Ramos (cell line): ENCODE measurements around the gene DPYD.

ENCODE experiments used
- in situ Hi-C: fragments of 300-500 bp; cut with MboI; formaldehyde crosslinking; loops from one replicate; pipeline ENCODE4 v1.14.3; 2022; ENCODE audit warnings: low sequenced_read_pairs; ENCODE audit not compliant: unreplicated experiment

The DPYD gene

DNA sequence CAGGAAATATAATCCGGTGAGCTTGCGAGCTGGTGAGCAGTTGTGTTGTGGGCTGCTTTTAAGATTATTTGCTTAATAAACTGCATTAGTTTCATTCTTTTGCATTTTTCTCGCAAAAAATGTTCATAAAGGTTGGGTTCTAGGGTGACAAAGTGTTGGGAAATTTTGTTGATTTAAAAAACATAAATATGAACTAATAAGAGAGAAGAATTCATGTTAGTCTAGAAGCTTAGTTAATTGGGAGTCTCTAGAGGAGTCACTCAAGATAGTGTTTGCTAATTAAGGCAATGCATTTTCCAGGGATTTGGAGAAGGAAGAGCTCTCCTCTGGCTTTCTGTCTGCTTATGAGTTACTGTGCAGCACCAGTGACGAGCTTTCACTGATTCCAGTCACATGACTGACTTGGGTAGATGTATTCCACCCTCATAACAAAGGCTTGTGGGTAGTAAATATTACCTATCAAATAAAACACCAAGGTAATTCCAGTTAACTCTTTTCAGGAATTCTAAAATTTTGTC is 782.3 kb downstream of the DPYD start:
- in situ Hi-C loops: no loop called here

DNA sequence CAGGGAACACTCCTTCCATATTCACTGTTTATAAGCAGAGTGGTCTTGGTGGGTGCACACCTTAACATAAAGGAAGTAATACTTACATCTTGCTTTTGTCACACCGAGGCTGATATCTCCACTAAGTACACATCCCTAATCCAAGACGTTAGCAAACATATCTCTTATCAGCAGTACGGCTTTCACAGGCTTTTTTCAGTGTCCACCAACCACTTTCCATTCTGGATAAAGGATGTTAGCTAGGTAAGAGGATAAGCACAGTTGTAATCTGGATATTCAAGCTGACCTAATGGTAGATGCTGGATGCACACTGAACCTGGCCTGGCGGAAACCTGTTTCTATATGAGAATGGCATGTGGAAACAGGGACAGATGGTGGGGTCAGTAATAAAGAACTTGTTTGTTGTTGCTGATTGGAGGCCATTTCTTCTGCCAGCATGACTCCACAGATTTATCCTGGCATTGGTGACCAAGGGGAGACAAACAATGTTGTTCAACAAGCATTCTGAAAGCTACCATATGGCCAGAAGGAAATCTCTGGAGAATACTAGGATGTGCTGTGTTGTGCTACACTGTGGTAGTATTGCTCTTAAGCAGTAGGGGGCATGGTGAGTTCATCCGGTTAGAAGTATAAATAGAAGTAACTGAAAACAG is 782.8 kb downstream of the DPYD start:
- in situ Hi-C loops: no loop called here

DNA sequence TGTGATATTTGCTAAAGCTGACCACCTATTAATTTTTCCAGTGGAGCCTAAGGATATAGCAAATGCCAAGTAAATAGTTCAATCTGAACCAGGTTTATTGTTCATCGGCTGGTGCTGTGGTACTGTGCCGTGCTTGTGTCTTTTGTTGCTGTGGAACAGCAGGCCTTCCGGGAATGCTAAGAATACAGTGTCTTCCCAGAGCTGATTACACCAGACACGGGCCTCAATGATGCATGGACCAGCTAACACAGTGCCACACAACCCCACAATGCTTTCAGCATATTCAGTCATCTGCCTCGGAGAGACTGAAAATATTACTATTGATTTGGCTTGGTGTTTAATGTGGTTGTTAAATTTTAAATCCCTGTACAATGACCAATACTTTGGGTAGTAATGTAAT is 783.8 kb downstream of the DPYD start:
- in situ Hi-C loops: no loop called here

DNA sequence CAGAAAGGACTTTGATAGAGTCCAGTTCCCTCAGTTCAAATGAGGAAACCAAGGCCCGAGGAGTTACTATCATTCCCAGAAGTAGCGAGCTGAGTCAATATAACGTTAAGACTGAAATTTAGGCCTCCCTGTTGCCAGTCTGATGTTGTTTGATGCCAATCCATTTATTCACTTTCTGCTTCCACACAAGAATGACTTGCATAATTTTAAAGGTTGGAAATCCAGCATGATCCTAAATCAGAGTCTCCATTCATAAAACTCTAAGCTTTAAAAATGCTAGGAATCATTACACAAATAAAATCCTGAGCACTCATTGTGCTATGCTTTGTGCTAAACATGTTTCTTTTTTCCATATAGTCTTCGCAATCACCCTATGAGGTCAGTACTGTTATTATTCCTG is 784.9 kb downstream of the DPYD start:
- in situ Hi-C loops: no loop called here

DNA sequence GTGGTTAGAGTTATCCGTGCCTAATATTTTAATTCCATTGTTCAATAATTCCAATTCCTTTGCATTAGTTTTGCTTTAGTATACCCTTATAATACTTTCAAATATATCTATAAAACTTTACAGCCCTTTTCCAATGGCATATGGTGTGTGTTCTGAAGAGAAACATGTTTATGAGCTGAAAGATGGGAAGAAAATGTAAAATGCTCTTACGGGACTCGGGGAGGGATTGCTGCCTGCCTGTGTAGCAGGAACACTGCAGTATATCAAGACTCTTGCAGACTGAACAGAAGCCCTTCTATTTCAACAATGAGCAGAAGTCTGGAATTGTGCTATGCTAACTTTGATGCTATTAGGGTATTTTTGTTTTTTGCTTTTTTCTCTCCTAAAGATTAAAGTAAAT is 792.4 kb downstream of the DPYD start:
- in situ Hi-C loops: no loop called here

DNA sequence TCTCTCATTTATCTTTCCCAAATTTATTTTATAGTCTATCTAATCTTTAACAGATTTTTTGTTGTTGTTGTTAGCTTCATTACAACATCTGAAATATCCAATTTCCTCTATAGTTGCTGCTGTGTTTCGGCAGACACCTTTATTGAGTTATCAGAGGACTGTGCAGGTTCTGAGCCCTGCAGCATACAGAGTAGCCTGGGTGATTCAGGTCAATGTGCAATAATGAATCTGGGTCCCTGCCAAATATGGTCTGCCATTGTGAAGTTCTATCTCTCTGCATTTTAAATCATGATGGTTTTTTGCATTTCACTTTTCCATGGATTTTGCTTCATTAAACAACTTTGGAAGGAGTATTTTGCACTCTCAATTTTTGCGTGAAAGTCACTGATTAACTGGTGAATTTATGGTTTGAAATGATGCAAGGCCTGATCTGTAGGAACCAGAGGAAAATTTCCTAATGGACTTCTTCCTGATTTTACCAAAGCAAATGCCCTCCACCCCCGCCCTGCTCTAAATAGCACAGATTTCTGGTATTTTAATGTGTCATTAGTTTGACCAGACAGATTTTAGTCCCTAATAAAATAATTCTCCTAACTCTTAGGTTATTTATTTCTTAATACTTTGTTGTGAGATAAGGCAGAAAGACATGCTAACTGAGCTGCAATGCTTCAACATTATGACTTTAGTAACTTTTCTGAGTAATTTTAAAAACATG is 797.0 kb downstream of the DPYD start:
- in situ Hi-C loops: no loop called here

DNA sequence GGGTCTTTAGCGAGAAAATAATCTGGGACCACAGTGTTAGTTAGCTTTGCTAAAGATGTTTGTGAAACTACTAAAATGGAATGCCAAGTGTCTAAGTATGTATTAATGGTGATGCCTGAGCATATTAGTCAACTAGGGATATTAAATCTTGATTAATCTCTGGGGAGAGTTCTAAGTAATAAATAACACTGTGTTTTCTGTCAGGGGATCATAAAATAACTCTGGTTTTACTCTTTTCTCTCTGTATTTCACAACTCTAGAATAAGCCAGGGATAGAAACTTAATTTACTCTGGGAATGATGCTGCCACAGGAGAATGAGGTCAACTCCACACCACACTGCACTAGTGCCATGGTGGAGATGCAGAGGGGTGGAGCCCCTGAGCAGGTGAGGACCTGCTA is 800.0 kb downstream of the DPYD start:
- in situ Hi-C loops: no loop called here

DNA sequence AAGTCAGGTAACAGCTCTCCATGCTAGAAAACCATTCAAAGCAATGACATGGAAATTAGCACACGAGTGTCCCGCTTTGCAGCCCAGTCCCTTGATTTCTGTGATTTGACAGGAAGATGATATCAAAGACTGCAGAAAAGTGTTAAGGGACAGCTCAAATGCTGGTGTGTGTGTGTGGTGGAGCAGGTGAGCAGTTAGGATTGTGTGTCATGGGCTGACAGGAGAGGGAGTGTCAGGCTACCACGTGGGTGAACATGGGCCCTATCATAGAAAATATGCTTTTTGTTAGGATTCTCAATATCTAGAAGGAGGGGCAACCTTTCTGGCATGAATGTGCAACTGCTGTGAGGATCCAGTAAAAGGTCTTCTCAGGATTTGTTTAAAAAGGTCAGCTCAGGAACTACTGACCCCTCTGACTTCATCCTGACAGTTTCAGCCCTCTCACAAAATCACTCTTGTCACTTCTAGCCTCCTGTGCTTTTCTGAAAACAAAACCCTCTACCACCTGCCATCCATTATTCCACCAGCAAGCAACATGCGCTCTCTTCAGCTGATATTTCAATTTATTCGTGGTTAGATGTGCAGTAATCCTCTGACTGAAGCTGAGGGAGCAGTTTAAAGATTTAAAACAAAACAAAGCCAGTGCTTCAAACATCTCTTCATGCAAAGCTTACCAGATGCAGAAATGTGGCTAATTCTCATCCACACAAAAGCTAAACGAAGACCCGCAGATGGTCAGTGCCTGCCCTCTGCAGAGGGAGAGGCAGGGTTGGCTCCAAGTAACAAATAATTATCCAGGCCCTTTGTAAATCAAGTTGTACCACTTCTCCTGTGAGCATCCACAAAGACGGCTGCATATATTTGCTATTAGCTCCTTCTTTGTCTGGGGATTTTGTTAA is 801.3 kb downstream of the DPYD start:
- in situ Hi-C loops: no loop called here

DNA sequence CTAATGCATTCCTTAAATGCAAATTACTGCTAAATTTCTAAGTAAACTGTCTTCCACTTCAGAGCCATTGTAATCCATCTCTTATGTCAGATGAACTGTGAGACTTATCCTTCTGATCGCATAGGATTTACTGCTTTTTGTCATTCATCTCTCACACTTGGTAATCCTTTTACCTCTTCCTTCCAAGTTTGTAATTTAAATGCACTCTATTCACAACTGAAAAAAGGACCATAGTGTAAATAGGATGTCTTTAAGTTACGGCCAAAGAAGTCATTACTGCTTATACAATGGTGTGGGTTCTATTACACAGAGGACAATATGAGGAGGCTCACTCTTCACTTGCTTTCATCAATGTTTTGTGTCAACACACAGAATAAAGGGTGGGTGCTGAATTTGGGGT is 806.0 kb downstream of the DPYD start:
- in situ Hi-C loops: no loop called here

DNA sequence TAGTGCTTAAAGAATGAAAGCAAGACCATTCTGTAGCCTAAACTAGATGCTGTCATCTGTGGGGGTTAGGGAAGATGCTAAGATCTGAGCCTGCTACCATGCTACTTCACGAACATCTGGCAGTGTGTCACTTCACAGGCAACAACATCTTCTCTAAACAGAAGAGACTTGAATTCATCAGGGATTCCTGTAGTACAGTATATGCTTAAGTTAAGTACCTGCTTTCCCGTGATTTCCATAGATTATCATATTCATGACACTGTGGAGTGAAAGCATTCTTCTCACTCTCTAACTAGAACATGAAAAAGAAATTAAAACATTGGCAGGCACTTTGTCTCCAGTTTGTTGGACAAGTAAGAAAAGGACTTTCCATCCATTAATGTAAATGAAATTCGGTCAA is 808.4 kb downstream of the DPYD start:
- in situ Hi-C loops: no loop called here

DNA sequence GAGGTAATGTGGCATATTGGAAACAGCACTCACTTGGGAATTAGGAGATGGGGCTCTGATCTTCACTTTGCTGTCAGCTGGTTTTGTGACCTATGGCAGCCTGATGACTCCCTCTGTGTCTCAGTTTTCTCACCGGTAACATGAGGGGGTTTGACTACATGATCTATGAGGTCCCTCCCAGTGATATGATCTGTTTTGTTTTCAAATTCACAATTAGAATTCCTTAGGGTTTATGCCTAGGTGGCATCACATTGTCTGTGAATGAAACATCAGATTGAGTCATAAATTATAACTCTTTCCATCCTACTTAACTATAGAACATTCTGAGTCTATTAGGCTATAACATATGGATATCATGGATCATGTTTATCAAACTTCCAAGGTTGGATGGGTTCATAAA is 812.7 kb downstream of the DPYD start:
- in situ Hi-C loops: no loop called here

DNA sequence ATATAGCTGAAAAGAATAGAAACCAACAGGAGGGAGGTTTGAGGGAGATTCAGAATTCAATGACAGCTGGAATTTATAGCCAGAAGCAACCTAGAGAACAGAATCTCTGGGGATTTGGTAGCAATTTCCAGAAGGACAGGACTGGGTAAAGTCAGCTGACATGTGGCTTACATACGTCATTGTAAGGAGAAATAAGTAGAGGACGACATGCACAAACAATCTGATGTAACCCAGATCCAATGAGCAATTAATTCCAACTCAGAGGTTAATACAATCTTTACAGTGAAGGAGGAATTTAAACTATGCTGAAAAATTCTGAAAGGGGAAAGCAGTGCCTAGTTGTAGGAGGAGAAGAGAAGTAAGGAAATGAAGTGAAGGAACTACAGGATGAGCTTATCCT is 815.3 kb downstream of the DPYD start:
- in situ Hi-C loops: no loop called here

DNA sequence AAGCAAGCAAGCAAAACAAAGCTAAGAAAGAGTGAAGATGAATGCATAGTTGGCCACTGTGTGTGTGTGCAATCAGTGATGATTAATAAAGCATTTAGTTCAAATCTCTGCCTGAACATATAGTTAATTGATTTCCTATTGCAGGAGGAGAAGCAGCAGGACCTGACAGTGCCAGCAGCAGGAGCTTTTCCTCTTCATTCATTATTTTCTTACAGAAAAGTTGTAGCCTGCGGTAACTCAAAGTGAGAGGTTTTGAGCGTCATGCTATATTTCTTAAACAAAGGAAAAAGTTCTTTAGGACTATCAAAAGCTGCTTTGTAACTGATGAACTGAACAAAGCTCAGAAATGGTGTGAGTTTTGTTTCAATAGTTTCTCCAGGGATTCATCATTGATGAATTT is 819.3 kb downstream of the DPYD start:
- in situ Hi-C loops: no loop called here

DNA sequence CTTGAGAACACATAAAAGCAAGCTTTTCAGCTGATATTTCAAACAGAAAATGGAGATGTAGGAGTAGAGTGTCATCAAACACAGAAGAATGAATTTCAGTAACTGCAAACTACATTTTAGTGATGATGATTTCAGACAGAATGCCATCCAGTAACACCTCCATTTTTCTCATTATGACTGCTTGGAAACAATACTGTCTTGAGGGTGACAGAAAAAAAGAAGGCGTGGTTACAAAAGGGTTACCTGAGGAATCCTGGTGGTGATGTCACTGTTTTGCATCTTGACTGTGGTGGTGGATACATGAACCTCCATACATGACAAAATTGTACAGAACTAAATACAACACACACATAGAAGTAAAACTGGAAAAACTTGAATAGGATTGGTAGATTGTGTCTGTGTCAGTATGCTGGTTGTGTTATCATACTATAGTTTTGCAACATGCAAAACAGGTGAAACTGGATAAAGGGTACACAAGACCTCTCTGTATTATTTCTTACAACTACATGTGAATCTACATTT is 823.4 kb downstream of the DPYD start:
- in situ Hi-C loops: no loop called here

DNA sequence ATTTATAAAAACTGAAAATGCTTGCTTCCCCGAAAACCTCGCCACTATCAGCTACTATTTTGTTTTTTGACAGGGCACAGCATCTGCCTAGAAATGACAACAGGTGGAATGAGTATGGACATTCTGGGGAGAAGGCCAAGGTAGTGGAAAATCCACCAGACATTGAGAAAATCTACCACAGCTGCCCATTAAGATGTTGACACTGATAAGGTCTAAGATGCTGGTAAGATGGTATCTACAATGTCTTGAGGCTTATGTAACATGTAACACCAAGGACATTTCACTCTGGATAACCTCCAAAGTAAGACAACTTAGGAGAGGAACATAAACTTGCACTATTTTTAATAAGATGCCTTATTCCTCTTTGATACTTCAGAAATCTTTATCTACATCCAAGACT is 825.1 kb downstream of the DPYD start:
- in situ Hi-C loops: no loop called here

DNA sequence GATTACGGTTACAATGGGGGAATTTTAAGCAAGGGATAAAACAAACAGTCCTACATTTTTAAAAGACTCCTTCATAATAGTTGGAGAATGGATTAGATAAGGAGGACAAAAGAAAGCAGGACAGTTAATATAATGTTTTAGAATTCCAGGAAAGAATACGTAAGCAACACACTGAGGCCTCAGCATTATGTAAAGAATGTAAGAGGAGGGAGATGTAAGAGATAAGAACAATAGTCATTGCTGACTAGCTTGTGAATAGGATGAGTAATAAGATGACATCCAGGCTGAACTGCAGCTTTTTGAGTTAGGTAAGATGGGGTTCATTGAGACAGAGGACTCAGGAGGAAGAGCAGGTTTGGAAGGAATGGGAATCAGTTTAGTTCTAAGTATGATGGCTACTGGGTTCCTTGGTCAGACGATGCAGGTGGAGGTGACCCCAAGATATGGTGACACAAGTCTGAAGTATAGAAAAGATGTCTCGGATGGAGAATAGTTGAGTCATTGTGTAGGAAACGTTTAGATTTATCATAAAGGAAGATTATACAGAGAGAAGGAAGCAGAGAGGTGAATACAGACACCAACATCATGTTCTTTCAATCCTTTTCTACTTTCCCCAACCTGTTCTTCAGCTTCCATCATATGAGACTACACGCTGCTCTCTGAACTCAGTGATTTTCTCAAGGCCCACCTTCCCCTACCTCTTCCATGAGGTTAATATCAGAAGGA is 826.4 kb downstream of the DPYD start:
- in situ Hi-C loops: no loop called here

DNA sequence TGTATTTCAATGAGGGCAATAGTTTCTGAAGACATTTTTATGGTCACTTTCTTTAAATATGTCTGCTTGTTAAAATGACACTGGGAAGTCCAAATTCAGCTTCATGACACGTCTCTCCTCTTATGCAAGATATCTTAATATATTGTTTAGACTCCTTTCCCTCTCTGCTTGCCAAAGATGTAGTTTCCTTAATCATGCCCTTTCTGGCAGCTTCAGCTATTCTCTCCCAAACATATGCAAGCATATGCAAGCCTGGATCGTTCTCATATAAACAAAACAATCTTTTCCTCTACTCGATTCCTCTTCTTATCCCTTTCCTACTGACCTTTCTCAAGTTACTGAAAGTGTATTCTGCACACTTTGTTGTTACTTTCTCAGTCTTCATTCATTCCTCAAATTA is 827.1 kb downstream of the DPYD start:
- in situ Hi-C loops: no loop called here

DNA sequence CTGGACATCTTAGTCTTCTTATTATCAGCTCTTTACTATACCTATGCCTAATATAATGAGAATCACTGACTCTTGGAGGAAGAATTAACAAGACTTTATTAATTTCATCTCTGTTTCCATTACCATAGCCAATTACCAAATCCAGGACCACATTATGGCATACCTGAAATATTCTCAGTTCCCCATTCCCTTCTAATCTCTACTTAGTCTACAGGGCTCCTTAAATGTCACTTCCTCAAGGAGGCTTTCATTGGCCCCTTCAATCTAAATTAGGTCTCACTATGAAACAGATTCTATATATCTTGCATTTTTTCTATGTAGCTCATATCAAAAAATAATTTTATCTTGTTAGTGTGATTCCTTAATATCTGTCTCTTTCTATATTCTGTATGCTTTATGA is 828.0 kb downstream of the DPYD start:
- in situ Hi-C loops: no loop called here

DNA sequence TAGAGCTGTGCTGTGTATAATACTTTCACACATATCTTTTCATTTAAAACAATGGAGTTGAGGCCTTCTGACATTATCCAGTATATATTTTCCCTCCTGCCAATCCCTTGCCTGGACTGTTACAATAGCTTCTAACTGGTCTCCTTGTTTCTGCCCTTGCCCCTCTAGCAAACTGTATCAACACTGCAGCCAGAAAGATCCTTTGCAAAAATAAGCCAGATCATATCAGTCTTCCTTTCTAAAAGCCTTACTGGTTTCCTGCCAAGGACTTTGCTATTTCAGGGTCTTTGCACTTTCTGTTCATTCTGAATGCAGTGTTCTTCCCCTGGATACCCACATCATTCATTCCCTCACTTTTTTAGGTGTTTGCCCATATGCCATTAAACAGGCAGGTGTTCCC is 829.2 kb downstream of the DPYD start:
- in situ Hi-C loops: no loop called here

DNA sequence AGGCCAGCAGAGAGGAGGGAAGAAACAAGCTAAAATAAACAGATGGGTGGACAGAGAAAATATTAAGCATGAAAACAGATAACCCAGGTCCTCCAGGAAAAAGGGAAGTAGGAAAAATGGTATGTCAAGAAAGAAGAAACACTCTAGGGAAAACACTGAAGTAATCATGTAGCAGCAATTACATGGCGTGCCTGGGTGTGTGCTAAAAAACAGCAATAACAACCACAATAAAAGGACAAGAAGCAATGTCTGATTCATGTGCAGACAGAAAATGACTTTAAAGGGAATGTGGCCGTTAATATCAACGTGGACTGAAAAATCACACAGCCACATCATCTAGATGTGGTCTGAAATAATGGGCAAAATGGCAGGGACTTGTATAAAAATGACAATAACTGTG is 829.6 kb downstream of the DPYD start:
- in situ Hi-C loops: no loop called here
